Ascending aorta (tissue), 2 donors: Measurements from ENCODE around the gene ZNF613. TPM values are rescaled to one million over a fixed set of nuclear protein-coding genes. Genes with fewer than 3 reads are reported as not detected.
"Not testable (repeated sequence)": the region's sequence is repeated elsewhere in the genome, so short reads cannot be mapped to it uniquely, and the experiment has no call there.

Experiments used
- DNase-seq, 2 donors: peaks; one replicate each; pipeline ENCODE4 v3.0.0-alpha.2; 2019; ENCODE audit warnings: low spot score in 2 of 2
- H3K27ac ChIP-seq, 2 donors: fragments of 200-600 bp; sonication (generic); one replicate each; pipeline ENCODE4 v1.5.1; 2016 to 2017; ENCODE audit warnings: mild to moderate bottlenecking in 1 of 2
- H3K27me3 ChIP-seq: fragments of 200-600 bp; sonication (generic); one replicate; pipeline ENCODE4 v1.5.1; 2017
- H3K36me3 ChIP-seq, 2 donors: fragments of 200-600 bp; sonication (generic); one replicate each; pipeline ENCODE4 v1.5.1; 2016
- H3K4me1 ChIP-seq, 2 donors: fragments of 200-600 bp; sonication (generic); one replicate each; pipeline ENCODE4 v1.5.1; 2016 to 2017; ENCODE audit warnings: mild to moderate bottlenecking in 1 of 2
- H3K4me3 ChIP-seq, 2 donors: fragments of 200-600 bp; sonication (generic); one replicate each; pipeline ENCODE4 v1.5.1; 2016 to 2017; ENCODE audit warnings: mild to moderate bottlenecking in 1 of 2
- H3K9me3 ChIP-seq, 2 donors: fragments of 200-600 bp; sonication (generic); one replicate each; pipeline ENCODE4 v1.5.1; 2016
- CTCF ChIP-seq, 3 experiments: fragments of 200-600 bp in 2 of 3; fragments of 450-650 bp in 1 of 3; sonication (generic) in 2 of 3; IDR thresholded peaks; one replicate each; pipeline ENCODE4 v1.5.1; 2016 to 2019; ENCODE audit warnings: antibody characterized with exemption in 3 of 3, mild to moderate bottlenecking in 1 of 3, moderate library complexity in 1 of 3
- intact Hi-C: fragments of 100-400 bp; cut with DNase I; formaldehyde crosslinking; loops from one replicate; pipeline ENCODE4 v1.15.1; 2023
- total RNA-seq: library from RNA; depleted of rRNA; stranded (reverse); fragments of >200 nt; gene quantifications from one replicate; pipeline ENCODE4 v1.1.0, GENCODE V29; 2016

The ZNF613 gene
- total RNA-seq, 1 donor from 2014 or later: 4.0 TPM

- H3K9me3 ChIP-seq: peaks cover 72 to 91% of the 10 kb centered on the region in 2 donors
- no peaks in the 10 kb centered on the region for H3K4me1 ChIP-seq
- DNase-seq: no peak
- H3K27ac ChIP-seq: no peak overlapping the region
- H3K36me3 ChIP-seq: peaks cover 16 to 20% of the 10 kb centered on the region in 2 donors
- no peaks in the 10 kb centered on the region for H3K27me3 ChIP-seq
- peak overlapping the region in 1 of 2 donors; percentile 22 for H3K4me3 ChIP-seq
- intact Hi-C loops: no loop called here
- no peak for TF ChIP-seq CTCF (IDR thresholded peaks at IDR 0.05)
These were observed 21.7 kb downstream of the ZNF613 start for GRCh38 chr19:51948975-51949374.

GRCh38 chr19:51957846-51958245 lies 30.6 kb downstream of the ZNF613 start:
- H3K4me3 ChIP-seq, H3K4me1 ChIP-seq, DNase-seq, intact Hi-C loops, H3K27ac ChIP-seq, H3K27me3 ChIP-seq, H3K36me3 ChIP-seq: not testable (repeated sequence)
- H3K9me3 ChIP-seq: peaks cover 59 to 89% of the 10 kb centered on the region in 2 donors

- Histone ChIP-seq H3K27me3 (no peaks in the 10 kb centered on the region), H3K36me3 (peaks cover 16 to 26% of the 10 kb centered on the region in 2 donors), H3K27ac (no peak overlapping the region), H3K4me1 (no peaks in the 10 kb centered on the region), H3K4me3 (no peak overlapping the region), H3K9me3 (peaks cover 74 to 99% of the 10 kb centered on the region in 2 donors)
- intact Hi-C loops: no loop called here
- DNase-seq: no peak
- TF ChIP-seq CTCF (IDR thresholded peaks at IDR 0.05): no peak
These were observed 32.5 kb downstream of the ZNF613 start for GRCh38 chr19:51959791-51960190.

GRCh38 chr19:51960621-51961233 lies 33.5 kb downstream of the ZNF613 start:
- intact Hi-C loops, DNase-seq, H3K4me1 ChIP-seq, H3K4me3 ChIP-seq, H3K27ac ChIP-seq, H3K27me3 ChIP-seq: not testable (repeated sequence)
- Histone ChIP-seq H3K9me3 (peaks cover 75 to 100% of the 10 kb centered on the region in 2 donors), H3K36me3 (peaks cover 25 to 35% of the 10 kb centered on the region in 2 donors)

DNA sequence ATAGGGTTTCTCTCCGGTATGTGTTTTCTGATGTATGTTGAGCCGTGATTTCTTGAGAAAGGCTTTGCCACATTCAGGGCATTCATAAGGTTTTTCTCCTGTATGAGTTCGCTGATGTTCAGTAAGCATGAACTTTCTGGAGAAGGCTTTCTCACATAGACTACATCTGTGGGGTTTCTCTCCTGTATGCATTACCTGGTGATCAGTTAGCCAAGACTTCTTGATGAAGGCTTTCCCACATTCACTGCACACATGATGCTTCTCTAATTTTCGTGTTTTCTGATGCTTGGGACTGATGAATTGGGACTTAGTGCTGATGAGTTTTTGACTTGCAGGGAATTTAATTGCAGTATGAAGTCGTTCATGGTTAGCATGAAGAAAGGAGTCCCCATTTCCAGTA lies 38.3 kb downstream of the ZNF613 start:
- peak overlapping the region in 1 of 2 donors; percentile 23 for H3K4me3 ChIP-seq
- no peak for TF ChIP-seq CTCF (IDR thresholded peaks at IDR 0.05)
- no peaks in the 10 kb centered on the region for H3K27me3 ChIP-seq
- H3K27ac ChIP-seq: no peak overlapping the region
- no peak for DNase-seq
- peaks cover 96 to 100% of the 10 kb centered on the region in 2 donors for H3K9me3 ChIP-seq
- no peaks in the 10 kb centered on the region for H3K4me1 ChIP-seq
- intact Hi-C loops: no loop called here
- H3K36me3 ChIP-seq: peaks cover 73 to 80% of the 10 kb centered on the region in 2 donors

DNA sequence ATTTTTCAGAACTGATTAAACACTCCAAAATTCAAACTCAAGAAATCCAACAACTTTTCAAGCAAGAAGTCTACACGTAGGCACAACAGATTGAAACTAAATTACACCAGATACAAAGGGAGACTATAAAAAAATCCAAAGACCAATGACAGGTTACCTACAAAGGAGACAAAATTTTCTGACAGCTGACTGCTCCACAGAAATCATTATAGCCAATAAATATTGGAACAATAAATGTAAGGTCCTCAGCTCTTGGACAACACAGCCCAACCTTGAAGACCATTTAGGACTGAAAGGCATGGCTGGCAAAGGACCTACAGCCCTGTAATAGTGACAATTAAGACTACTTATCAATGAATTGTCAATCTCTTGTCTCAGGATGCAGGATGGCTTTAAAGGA lies 43.4 kb downstream of the ZNF613 start:
- Histone ChIP-seq H3K4me1 (no peaks in the 10 kb centered on the region), H3K9me3 (peaks cover 98 to 100% of the 10 kb centered on the region in 2 donors), H3K4me3 (peak overlapping the region in 1 of 2 donors; percentile 24), H3K36me3 (peaks cover 93 to 96% of the 10 kb centered on the region in 2 donors), H3K27ac (no peak overlapping the region), H3K27me3 (no peaks in the 10 kb centered on the region)
- no peak for DNase-seq
- TF ChIP-seq CTCF (IDR thresholded peaks at IDR 0.05): no peak
- intact Hi-C loops: no loop called here
